ENCODE results near the gene LPA. TPM values are rescaled to one million over a fixed set of nuclear protein-coding genes. Genes with fewer than 3 reads are reported as not detected.

Gene LPA
- total and polyA plus RNA-seq, 2 of the 8 experiments (the other 6 are each of a cell fraction or from before 2014, with no cell fraction given): 0.39 TPM; not detected in 1

DNA sequence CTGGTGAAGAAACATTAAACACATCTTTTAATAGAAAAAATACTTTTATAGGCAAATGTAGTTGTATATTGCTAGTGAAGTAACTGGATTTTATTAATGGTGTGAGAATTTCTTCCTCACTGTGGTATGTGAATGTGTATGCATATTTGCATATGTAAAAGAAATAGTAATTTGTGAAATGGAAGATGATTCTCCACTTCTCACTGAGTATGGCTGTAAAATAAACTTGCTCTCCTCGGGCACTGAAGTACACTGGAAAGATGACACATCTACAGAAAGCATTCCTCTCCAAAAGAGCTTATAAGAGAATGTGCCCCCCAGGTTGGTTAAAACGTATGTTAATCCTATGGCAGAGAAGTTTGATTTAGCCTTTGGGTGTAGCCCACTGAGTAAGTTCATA, 155.5 kb downstream of the LPA start:
- Histone ChIP-seq H2AFZ (ENCODE audit: low read length) (no peak overlapping the region), H3K27me3 (replicated peaks in 1 of 4; ENCODE audit: control insufficient read depth in 3 of 4, extremely low read depth in 1 of 4, insufficient read depth in 3 of 4, low read length in 3 of 4) (no peaks in the 10 kb centered on the region), H2BK15ac (ENCODE audit: low read length) (no peak overlapping the region), H2BK5ac (ENCODE audit: low read depth, low read length) (no peak overlapping the region), H3K9me3 (ENCODE audit: insufficient read depth in 2 of 2, low read depth in 1 of 2, low read length in 1 of 2) (peaks cover 5 to 6% of the 10 kb centered on the region in 2 experiments; a peak in 2 of 4 replicates), H2AK5ac (ENCODE audit: low read depth, low read length) (no peak overlapping the region), H3K23ac (ENCODE audit: insufficient read length) (no peak overlapping the region), H3K79me1 (ENCODE audit: low read depth, low read length) (no peaks in the 10 kb centered on the region), H4K8ac (ENCODE audit: extremely low read depth, insufficient read depth, low read length) (no peak overlapping the region), H3K4me1 (replicated peaks in 1 of 4; ENCODE audit: control insufficient read depth in 3 of 4, insufficient read depth in 4 of 4, low read length in 3 of 4) (no peaks in the 10 kb centered on the region), H4K5ac (ENCODE audit: insufficient read length, low read depth, low read length) (no peak overlapping the region), H3K14ac (ENCODE audit: insufficient read length) (no peak overlapping the region), H3K4me3 (ENCODE audit: extremely low read depth in 1 of 4, insufficient read depth in 2 of 4, low read depth in 3 of 4, low read length in 4 of 4) (no peak overlapping the region), H2BK120ac (replicated peaks; ENCODE audit: low read depth, low read length) (no peak overlapping the region), H3K18ac (ENCODE audit: extremely low read depth, low read length) (no peak overlapping the region), H3K4me2 (ENCODE audit: insufficient read depth in 1 of 2, low read depth in 2 of 2, low read length in 2 of 2) (no peak overlapping the region), H3K23me2 (ENCODE audit: low read depth, low read length) (no peaks in the 10 kb centered on the region; the same call in 1 of the 2 replicates), H3K27ac (ENCODE audit: low read depth, low read length) (no peak overlapping the region), H4K20me1 (replicated peaks in 1 of 2; ENCODE audit: control insufficient read depth in 1 of 2, insufficient read depth in 2 of 2, low read length in 2 of 2) (no peaks in the 10 kb centered on the region), H2BK20ac (ENCODE audit: low read length) (no peak overlapping the region), H4K91ac (replicated peaks; ENCODE audit: insufficient read length, low read length) (no peak overlapping the region), H3K4ac (replicated peaks; ENCODE audit: insufficient read length, low read depth, low read length) (no peak overlapping the region), H3K9ac (replicated peaks in 1 of 4; ENCODE audit: extremely low read depth in 1 of 4, low read depth in 3 of 4, low read length in 3 of 4) (no peak overlapping the region), H3K36me3 (ENCODE audit: control insufficient read depth in 2 of 4, insufficient read depth in 4 of 4, low read length in 3 of 4) (no peaks in the 10 kb centered on the region), H3K56ac (replicated peaks; ENCODE audit: insufficient read length, low read depth, low read length) (no peak overlapping the region), H3K79me2 (ENCODE audit: control insufficient read depth in 1 of 2, insufficient read depth in 2 of 2, low read length in 2 of 2) (no peaks in the 10 kb centered on the region), H2BK12ac (ENCODE audit: low read depth, low read length) (no peak overlapping the region)
- FAIRE-seq (no peak), DNase-seq (ENCODE audit: low read depth in 1 of 2, low spot score in 2 of 2) (no peak)
- CTCF ChIA-PET (ENCODE audit: partially characterized antibody): interaction anchor here (5.7 kb wide), 1 partner anchor 10 kb away, joined by 28 read pairs; no protein-coding TSS in a partner anchor
- no peak for TF ChIP-seq CEBPB (IDR thresholded peaks at IDR 0.05; ENCODE audit: low read depth, low read length)
- TF ChIP-seq EP300 (IDR thresholded peaks at IDR 0.05; ENCODE audit: borderline replicate concordance in 1 of 2, low read depth in 2 of 2, low read length in 2 of 2): no peak
- no peak for TF ChIP-seq RNF2 (IDR thresholded peaks at IDR 0.05; ENCODE audit: borderline replicate concordance, low read depth, low read length, missing control alignments, poor library complexity, severe bottlenecking)
- no peak for TF ChIP-seq YY1 (IDR thresholded peaks at IDR 0.05; ENCODE audit: low read depth, low read length)
- TF ChIP-seq POLR2A (IDR thresholded peaks at IDR 0.05; ENCODE audit: control extremely low read depth in 1 of 2, low read depth in 2 of 2, low read length in 2 of 2): no peak
- no peak for TF ChIP-seq NRF1 (IDR thresholded peaks at IDR 0.05; ENCODE audit: low read depth, low read length)
- no peak for TF ChIP-seq SP4 (IDR thresholded peaks at IDR 0.05; ENCODE audit: low read length)
- WGBS, 2 experiments (ENCODE audit: extremely low coverage in 1 of 2, insufficient coverage in 1 of 2, insufficient read length in 1 of 2, insufficient replicate concordance in 2 of 2, low coverage in 1 of 2, low lambda C conversion rate in 2 of 2, missing lambda C conversion rate in 1 of 2): 90% methylated on average over 2 of the region's 2 CpGs; no CpG with 5 or more reads in 1 of the 2 experiments
- POLR2A ChIA-PET (ENCODE audit: partially characterized antibody): no interaction called here
